ACHN (cell line): ENCODE data around the gene CCR9.

Experiments
- DNase-seq: peaks from one replicate; pipeline ENCODE4 v3.0.0-alpha.2; 2015
- in situ Hi-C: cut with HindIII; loops from 2 replicates; pipeline ENCODE4 v1.10.0; 2017; ENCODE audit warnings: low sequenced_read_pairs, low pct_ligation_motif_present, low pct_unique_long_range_greater_than_20kb

The CCR9 gene

GRCh38 chr3:45927881-45928280 is 41.5 kb downstream of the CCR9 start:
- DNase-seq = no peak
- in situ Hi-C loops = no loop called here

- in situ Hi-C loops = no loop called here
- DNase-seq = peak; percentile 37
Observed at GRCh38 chr3:45929042-45929679, 42.8 kb downstream of the CCR9 start.

- DNase-seq = no peak
- in situ Hi-C loops = no loop called here
Observed at GRCh38 chr3:45931496-45931895, 45.2 kb downstream of the CCR9 start.

GRCh38 chr3:45932112-45932511 is 45.8 kb downstream of the CCR9 start:
- in situ Hi-C loops = no loop called here
- no peak for DNase-seq

GRCh38 chr3:45933591-45933990 is 47.2 kb downstream of the CCR9 start:
- DNase-seq = no peak
- in situ Hi-C loops = no loop called here

- in situ Hi-C loops = no loop called here
- no peak for DNase-seq
Observed at GRCh38 chr3:45936261-45936660, 49.9 kb downstream of the CCR9 start.

GRCh38 chr3:45937206-45938042 is 51.1 kb downstream of the CCR9 start:
- in situ Hi-C loops = no loop called here
- DNase-seq = no peak

GRCh38 chr3:45938043-45938435 is 51.7 kb downstream of the CCR9 start:
- in situ Hi-C loops = no loop called here
- no peak for DNase-seq

- DNase-seq = peak; percentile 71
- in situ Hi-C loops = no loop called here
Observed at GRCh38 chr3:45938864-45939263, 52.5 kb downstream of the CCR9 start.

GRCh38 chr3:45939341-45939771 is 53.0 kb downstream of the CCR9 start:
- in situ Hi-C loops = no loop called here
- DNase-seq = no peak

GRCh38 chr3:45940004-45940780 is 53.8 kb downstream of the CCR9 start:
- in situ Hi-C loops = no loop called here
- no peak for DNase-seq

- in situ Hi-C loops = no loop called here
- DNase-seq = no peak
Observed at GRCh38 chr3:45940781-45941365, 54.5 kb downstream of the CCR9 start.

- no peak for DNase-seq
- in situ Hi-C loops = no loop called here
Observed at GRCh38 chr3:45942051-45942825, 55.9 kb downstream of the CCR9 start.

- in situ Hi-C loops = no loop called here
- no peak for DNase-seq
Observed at GRCh38 chr3:45943207-45943846, 57.0 kb downstream of the CCR9 start, which contains the start of gene CXCR6. CXCR6 (plus strand) TSS chr3:45943464; CDS start chr3:45946482, 3,018 bp downstream.

- DNase-seq = no peak
- in situ Hi-C loops = no loop called here
Observed at GRCh38 chr3:45944830-45945620, 58.7 kb downstream of the CCR9 start.

GRCh38 chr3:45946307-45946706 is 60.0 kb downstream of the CCR9 start:
- no peak for DNase-seq
- in situ Hi-C loops = no loop called here

GRCh38 chr3:45946875-45947274 is 60.5 kb downstream of the CCR9 start:
- in situ Hi-C loops = no loop called here
- DNase-seq = no peak
